ENCODE results near the gene DGKI.
A peak's percentile ranks its signal among the peaks of the same experiment; 100 is the strongest.

Gene DGKI

GRCh38 chr7:137682596-137682995, 164.2 kb downstream of the DGKI start:
- DNase-seq: no peak

- DNase-seq: no peak
Observed at GRCh38 chr7:137681657-137682562, 164.9 kb downstream of the DGKI start.

- DNase-seq: no peak
Observed at GRCh38 chr7:137674551-137675409, 172.0 kb downstream of the DGKI start.

GRCh38 chr7:137674048-137674447, 172.7 kb downstream of the DGKI start:
- no peak for DNase-seq

GRCh38 chr7:137671920-137672319, 174.9 kb downstream of the DGKI start:
- no peak for DNase-seq

GRCh38 chr7:137670222-137671064, 176.3 kb downstream of the DGKI start:
- DNase-seq: no peak

- no peak for DNase-seq
Observed at GRCh38 chr7:137669706-137670105, 177.1 kb downstream of the DGKI start.

GRCh38 chr7:137668404-137668803, 178.4 kb downstream of the DGKI start:
- no peak for DNase-seq

- no peak for DNase-seq
Observed at GRCh38 chr7:137667633-137668387, 179.0 kb downstream of the DGKI start.

GRCh38 chr7:137664846-137665245, 181.9 kb downstream of the DGKI start:
- DNase-seq: no peak

- no peak for DNase-seq
Observed at GRCh38 chr7:137661634-137662033, 185.1 kb downstream of the DGKI start.

GRCh38 chr7:137658190-137658900, 188.4 kb downstream of the DGKI start:
- DNase-seq: no peak

- no peak for DNase-seq
Observed at GRCh38 chr7:137657476-137658189, 189.1 kb downstream of the DGKI start.

- DNase-seq: no peak
Observed at GRCh38 chr7:137656850-137657232, 189.9 kb downstream of the DGKI start.

GRCh38 chr7:137656227-137656849, 190.4 kb downstream of the DGKI start:
- peak; percentile 50 for DNase-seq

GRCh38 chr7:137655804-137656203, 191.0 kb downstream of the DGKI start:
- no peak for DNase-seq

GRCh38 chr7:137652721-137653120, 194.1 kb downstream of the DGKI start:
- DNase-seq: no peak

GRCh38 chr7:137647905-137648565, 198.7 kb downstream of the DGKI start:
- DNase-seq: no peak

- no peak for DNase-seq
Observed at GRCh38 chr7:137642472-137642871, 204.3 kb downstream of the DGKI start.

- DNase-seq: no peak
Observed at GRCh38 chr7:137642031-137642430, 204.7 kb downstream of the DGKI start.

All from NCI-H1694 (cell line).